ENCODE data around the gene UGT1A6.

GRCh38 chr2:233820774-233821105 lies 128.1 kb downstream of the UGT1A6 start:
- TF ChIP-seq CTCF (IDR thresholded peaks at IDR 0.05) (no peak), MAX (IDR thresholded peaks at IDR 0.05) (no peak), RCOR1 (IDR thresholded peaks at IDR 0.05; ENCODE audit: low read depth, low read length) (no peak), KDM5A (IDR thresholded peaks at IDR 0.05) (no peak), POLR2A (IDR thresholded peaks at IDR 0.05; ENCODE audit: low read length) (no peak), MAFK (IDR thresholded peaks at IDR 0.05; ENCODE audit: partially characterized antibody) (no peak), ZFP36 (IDR thresholded peaks at IDR 0.05; ENCODE audit: borderline replicate concordance, partially characterized antibody) (no peak)

All from A549 (cell line).